ENCODE results near the gene S100A6.

DNA sequence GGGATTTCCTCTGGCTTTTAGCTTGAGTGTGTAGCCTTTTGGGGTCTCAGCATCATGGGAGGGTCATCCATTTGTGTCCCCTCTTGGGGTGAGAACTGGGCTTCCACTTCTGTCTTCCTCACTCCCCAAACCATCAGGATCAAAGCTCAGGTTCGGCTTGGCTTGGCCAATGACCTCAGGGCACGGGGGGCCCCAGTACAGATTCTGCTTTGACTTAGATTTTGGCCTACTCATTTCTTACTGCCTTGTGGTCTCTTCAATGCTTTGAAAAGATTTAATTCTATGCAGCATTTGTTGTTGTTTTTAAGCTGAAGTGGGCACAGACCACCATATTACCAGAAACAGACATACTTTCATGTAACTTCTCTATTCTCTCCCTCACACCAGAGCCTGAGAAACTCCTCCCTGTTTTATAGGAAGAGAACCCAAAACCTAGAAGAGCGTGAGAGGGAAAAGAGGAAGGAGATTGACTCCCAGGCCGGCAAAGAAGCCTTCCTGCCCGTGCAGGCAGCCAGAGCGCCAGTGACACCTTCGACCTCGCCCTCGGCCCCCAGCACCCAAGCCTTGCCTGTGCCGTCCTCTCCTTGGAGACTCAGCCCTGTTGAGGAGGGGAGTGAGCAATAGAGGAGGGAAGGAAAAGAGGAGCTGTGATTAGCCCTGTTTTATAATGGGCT lies 15.2 kb upstream of the S100A6 start:
- no peak for TF ChIP-seq POLR2A (IDR thresholded peaks at IDR 0.05; ENCODE audit: low read length)
- TF ChIP-seq SMC3 (IDR thresholded peaks at IDR 0.05), result no peak
- TF ChIP-seq ESRRA (IDR thresholded peaks at IDR 0.05; ENCODE audit: borderline replicate concordance, low read length), result no peak
- TF ChIP-seq, protein P1, sequence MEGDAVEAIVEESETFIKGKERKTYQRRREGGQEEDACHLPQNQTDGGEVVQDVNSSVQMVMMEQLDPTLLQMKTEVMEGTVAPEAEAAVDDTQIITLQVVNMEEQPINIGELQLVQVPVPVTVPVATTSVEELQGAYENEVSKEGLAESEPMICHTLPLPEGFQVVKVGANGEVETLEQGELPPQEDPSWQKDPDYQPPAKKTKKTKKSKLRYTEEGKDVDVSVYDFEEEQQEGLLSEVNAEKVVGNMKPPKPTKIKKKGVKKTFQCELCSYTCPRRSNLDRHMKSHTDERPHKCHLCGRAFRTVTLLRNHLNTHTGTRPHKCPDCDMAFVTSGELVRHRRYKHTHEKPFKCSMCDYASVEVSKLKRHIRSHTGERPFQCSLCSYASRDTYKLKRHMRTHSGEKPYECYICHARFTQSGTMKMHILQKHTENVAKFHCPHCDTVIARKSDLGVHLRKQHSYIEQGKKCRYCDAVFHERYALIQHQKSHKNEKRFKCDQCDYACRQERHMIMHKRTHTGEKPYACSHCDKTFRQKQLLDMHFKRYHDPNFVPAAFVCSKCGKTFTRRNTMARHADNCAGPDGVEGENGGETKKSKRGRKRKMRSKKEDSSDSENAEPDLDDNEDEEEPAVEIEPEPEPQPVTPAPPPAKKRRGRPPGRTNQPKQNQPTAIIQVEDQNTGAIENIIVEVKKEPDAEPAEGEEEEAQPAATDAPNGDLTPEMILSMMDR (IDR thresholded peaks at IDR 0.05), result no peak
- TF ChIP-seq NPAS2 (CRISPR knock-in tag; IDR thresholded peaks at IDR 0.05; ENCODE audit: borderline replicate concordance), result no peak
- no peak for TF ChIP-seq EP300 (IDR thresholded peaks at IDR 0.05)
- no peak for TF ChIP-seq CBX2 (IDR thresholded peaks at IDR 0.05; ENCODE audit: borderline replicate concordance, low read depth)
- TF ChIP-seq KDM5A (IDR thresholded peaks at IDR 0.05), result no peak
- no peak for TF ChIP-seq NR3C1 (IDR thresholded peaks at IDR 0.05)
- TF ChIP-seq KDM1A (IDR thresholded peaks at IDR 0.05; ENCODE audit: low read depth), result no peak

Data from A549 (cell line).